Stimulated activated CD8-positive, alpha-beta memory T cell treated with anti-CD3 and anti-CD28 coated beads, Interleukin-15, amount 100 ng/mL, for 24 hours (primary cell): ENCODE data around the gene CGB8.

Source experiments
- DNase-seq: peaks from one replicate; pipeline ENCODE4 v3.0.0-alpha.2; 2020; ENCODE audit warnings: low read depth

CGB8 gene

DNA sequence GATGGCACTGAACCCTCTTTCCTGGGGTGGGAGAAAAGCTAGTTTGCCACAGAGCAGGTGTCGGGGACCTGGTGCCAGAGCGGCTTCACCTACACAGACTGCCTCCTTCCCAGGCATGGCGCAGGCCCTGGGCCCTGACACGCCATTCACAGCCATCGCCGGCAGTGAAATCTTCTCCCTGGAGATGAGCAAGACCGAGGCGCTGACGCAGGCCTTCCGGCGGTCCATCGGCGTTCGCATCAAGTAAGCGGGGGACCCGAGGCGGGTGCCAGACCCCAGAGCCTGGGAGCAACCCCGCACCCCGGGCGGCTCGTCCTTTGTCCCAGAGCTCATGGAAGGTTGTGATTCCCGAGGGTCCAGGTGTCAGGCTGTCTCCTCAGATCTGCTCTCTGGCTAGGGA, 42.0 kb downstream of the CGB8 start:
- DNase-seq = no peak

DNA sequence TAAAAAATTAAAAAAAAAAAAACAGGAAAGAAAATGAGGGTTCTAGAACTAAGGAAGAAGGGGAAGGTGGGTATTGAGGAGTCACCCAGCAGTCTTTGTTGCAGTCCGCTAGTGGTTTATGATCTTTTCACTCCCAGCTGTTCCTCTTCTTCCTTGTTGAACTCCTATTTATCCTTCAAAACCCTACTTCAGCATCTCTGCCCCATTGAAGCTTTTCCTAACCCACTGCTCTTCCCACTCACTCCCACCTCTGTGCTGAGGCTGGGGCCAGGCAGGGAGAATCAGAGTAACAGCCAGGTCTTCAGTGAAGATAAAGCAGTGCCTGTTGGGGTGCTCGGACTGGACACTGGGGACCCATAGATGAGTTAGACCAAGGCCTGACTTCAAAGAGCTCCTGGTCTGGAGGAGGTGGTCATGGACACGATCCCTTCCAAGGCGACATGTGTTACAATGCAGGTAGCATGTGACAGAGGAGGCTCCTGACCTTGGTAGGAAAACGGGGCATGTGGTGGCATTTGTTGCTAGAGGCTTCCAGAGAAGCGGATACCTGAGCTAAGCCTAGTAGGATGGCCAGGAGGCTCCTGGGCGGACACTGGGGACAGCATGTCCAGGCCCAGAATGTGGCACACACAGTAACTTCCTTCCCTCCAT, 43.8 kb downstream of the CGB8 start:
- no peak for DNase-seq

DNA sequence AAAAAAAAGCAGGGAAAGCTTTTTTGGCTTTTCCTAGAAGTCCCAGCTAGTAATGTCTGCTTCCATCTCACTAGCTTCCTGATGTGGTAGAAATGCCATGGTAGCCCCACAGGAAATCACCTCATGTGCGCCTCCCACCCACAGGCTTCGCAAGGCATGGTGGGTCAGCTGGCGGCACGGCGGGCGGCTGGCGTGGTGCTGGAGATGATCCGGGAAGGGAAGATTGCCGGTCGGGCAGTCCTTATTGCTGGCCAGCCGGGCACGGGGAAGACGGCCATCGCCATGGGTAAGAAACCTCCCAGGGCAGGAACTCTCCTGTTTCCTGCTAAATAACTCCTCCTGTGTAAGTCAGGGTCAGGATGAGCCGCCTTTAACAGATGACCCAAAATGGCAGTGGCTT, 44.8 kb downstream of the CGB8 start:
- DNase-seq = no peak

DNA sequence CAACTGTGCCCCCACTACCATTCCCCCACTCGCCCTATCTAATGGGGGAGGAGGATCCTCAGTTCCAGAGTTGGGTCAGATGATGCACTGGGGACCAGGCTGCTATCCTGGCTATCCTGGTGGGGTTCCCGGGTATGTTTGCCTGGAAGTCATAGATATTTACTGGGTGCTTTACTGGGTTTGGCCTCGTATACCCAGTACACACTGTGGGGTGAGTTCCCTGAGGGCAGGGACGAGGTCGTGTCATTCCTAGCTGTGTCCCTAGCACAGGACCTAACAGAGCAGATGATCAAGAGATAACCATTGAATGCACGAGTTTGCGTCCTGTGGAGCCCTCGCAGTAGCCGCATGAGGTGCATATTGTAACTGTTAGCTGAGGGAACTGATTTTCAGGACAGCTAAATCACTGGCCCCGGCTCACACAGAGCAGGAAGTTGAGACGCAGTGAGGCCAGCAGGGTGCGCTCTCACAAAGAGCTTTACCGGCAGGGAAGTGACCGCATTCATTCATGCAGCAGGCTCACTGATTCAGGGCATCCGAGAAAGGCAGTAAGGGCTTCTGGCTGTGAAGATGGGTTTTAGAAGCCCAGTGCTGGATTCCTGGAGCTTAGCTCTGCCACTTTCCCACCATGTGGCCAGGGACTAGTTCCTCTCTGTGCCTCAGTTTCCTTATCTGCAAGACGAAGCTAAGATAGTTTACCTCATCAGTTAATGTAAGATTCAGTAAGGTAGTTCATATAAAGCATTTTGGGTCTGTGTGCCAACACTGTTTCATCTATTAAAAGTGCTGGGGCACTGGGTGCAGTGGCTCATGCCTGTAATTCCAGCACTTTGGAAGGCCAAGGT, 49.2 kb downstream of the CGB8 start:
- DNase-seq = no peak

DNA sequence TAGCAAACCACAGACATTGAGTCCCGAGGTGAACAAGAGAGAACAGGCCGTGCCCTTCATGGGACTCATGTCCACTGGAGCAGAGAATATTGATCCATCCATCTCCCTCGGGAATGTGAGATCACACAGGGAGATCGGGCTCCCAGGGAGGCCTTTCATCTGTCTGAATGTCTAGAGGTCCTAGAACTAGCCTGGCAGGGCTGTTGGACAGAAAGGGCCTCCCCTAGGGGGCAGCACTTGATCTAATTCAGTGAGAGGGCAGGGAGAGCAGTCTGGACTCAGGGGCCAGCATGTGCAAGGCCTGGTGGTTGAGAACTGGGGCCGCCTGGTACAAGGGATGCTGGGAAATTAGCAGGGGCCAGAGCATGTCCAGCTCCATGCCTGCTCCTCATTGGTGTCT, 50.9 kb downstream of the CGB8 start:
- no peak for DNase-seq
